Astrocyte of the spinal cord (primary cell): ENCODE results near the gene CTNNBIP1.

Source experiments
- DNase-seq: peaks from one replicate; pipeline ENCODE4 v3.0.0; 2011; ENCODE audit warnings: low read depth, low spot score
- H3K4me3 ChIP-seq: 2 replicates; pipeline ENCODE4 v1.5.1; 2011; ENCODE audit warnings: low read depth, mild to moderate bottlenecking, low read length, moderate library complexity
- CTCF ChIP-seq: IDR thresholded peaks from 2 replicates; pipeline ENCODE4 v1.5.1; 2012; ENCODE audit warnings: low read depth, mild to moderate bottlenecking, low read length, inconsistent platforms
- in situ Hi-C: cut with HindIII; loops from 2 replicates; pipeline ENCODE4 v1.10.0; 2017; ENCODE audit warnings: low sequenced_read_pairs

Gene CTNNBIP1

GRCh38 chr1:9912264-9912936 is 2.3 kb upstream of the CTNNBIP1 start:
- no peak for DNase-seq
- in situ Hi-C loops: no loop called here
- no peak for TF ChIP-seq CTCF
- no peak overlapping the region for H3K4me3 ChIP-seq

GRCh38 chr1:9910423-9911178 is 532 bp upstream of the CTNNBIP1 start:
- DNase-seq: peak; percentile 99
- in situ Hi-C loops: no loop called here
- TF ChIP-seq CTCF: no peak
- H3K4me3 ChIP-seq: peak overlapping the region; percentile 59

- no peak for TF ChIP-seq CTCF
- peak overlapping the region; percentile 76 for H3K4me3 ChIP-seq
- DNase-seq: no peak
- in situ Hi-C loops: no loop called here
Observed at GRCh38 chr1:9909234-9910046, 629 bp downstream of the CTNNBIP1 start.

- TF ChIP-seq CTCF: no peak
- H3K4me3 ChIP-seq: peak overlapping the region; percentile 76
- no peak for DNase-seq
- in situ Hi-C loops: no loop called here
Observed at GRCh38 chr1:9908871-9909233, 1.2 kb downstream of the CTNNBIP1 start.

- in situ Hi-C loops: no loop called here
- no peak overlapping the region for H3K4me3 ChIP-seq
- DNase-seq: no peak
- no peak for TF ChIP-seq CTCF
Observed at GRCh38 chr1:9907441-9907840, 2.6 kb downstream of the CTNNBIP1 start.

GRCh38 chr1:9906466-9906865 is 3.6 kb downstream of the CTNNBIP1 start:
- TF ChIP-seq CTCF: no peak
- in situ Hi-C loops: no loop called here
- DNase-seq: no peak

More at GRCh38 chr1:9906466-9906865, 3.6 kb downstream of the CTNNBIP1 start:
- H3K4me3 ChIP-seq: no peak overlapping the region
